HPDE6-E6E7 (cell line): ENCODE results near the gene TRIM27.
A peak's percentile ranks its signal among the peaks of the same experiment; 100 is the strongest.
"Not testable (repeated sequence)": the region's sequence is repeated elsewhere in the genome, so short reads cannot be mapped to it uniquely, and the experiment has no call there.

ENCODE experiments used
- DNase-seq: peaks from one replicate; pipeline ENCODE4 v3.0.0; 2011; ENCODE audit warnings: missing footprints; ENCODE audit errors: extremely low spot score

The TRIM27 gene

DNA sequence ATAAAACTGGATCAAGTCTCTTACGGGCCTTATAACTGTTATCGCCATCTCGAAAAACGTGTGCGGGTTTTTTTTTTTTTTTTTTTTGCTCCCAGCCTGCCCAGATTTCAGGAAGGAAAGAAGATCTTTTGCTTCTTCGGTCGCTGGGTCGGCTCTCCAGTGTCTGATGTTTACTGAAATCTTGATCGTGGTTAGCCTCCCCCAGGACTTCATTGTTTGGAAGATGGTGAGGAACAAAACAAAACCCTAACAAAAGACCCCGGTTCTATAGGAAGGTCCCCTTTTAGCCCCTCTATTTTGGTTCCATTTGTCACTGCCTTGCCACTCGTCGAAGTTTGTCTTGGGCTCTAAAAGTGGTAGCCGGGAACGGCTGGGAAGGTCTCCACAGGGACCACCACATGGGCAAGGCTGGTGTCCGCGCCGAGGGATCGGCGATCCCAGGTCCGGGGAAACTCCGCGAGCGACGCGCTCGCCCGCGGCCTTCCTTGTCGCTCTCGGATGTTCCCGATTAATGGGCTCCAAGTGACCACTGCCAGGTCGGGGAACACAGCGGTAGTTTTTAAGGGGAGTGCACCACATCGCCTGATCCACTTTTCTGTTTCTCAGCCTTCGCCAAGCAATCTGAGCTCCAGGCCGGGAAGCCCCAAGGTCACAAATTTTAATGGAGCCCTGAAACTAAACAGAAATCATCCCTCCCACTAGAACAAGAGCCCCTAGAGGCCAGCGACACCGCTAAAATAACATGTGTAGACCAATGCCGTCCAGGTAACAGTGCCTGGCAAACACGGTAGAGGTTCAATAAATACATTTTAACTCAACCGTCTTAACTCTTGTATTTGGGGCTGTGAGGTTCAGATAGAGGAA is 27.0 kb downstream of the TRIM27 start:
- peak; percentile 46 for DNase-seq

DNA sequence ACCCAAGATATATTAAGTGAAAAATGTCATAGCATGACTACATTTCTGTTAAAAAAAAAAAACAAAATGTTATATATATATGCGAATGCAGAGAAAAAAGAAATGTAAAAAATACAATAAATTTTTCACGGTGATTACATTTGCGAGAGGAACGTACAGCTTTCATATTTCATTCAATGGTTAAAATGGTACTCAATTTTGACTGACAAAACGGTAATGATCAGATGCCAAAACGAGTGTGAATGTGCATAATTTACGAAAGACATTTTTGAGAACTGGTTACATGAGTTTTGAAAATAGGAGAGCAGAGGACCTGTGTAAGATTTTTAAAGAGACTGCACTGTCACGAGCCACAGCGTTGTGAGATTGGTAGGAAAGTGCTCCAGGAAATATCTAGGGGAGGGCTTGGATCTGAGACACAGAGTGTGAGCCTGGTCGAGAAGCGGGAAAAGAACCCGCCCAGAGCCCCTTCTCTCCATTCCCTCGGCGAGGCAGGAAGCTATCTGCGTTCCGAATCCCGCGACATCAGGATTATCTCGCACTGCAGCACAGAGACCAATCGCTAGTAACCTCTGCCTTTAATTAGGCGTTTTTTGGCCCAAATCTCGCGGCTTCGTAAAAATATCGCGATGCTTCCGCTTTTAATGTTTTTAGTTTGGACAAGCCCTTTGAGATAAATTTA is 28.5 kb downstream of the TRIM27 start:
- peak; percentile 94 for DNase-seq

DNA sequence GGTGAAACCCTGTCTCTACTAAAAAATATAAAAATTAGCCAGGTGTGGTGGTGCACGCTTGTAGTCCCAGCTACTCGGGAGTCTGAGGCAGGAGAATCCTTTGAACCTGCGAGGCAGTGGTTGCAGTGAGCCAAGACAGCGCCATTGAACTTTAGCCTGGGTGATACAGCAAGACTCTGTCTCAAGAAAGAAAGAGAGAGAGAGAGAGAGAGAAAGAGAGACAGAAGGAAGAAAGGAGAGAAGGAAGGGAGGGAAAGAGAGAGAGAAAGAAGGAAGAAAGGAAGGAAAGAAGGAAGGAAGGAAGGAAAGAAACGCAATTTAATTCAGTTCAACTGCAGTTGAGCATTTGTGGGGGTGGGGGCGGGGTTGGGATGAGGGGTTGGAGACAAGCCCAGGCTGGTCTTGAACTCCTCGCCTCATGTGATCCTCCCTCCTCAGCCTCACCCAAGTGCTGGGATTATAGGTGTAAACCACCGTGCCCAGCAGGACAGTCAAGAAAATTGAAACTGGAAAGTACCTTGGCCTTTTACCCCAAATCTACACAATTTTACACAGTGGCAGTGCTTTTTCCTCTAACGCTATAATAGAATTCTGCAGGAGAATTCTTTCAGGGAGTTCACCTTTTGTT is 30.5 kb downstream of the TRIM27 start:
- no peak for DNase-seq

DNA sequence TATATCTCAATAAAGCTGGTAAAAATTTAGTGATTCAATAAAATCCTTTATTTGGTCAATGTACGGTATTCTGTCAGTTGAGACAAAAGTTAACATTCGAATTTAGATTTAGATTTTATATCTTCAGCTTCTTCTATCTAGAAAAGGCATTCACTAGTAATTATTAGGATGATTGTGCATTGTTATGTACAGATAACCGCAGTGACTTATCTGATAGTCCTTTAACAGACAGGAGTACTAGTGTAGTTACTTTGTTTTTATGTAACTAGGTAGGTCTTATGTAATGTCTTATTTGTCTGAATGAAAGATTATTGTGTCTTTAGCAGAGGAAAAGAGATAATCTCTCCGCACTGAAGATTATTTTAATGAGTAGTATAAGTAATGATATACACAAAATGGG is 31.3 kb downstream of the TRIM27 start:
- DNase-seq, result no peak

DNA sequence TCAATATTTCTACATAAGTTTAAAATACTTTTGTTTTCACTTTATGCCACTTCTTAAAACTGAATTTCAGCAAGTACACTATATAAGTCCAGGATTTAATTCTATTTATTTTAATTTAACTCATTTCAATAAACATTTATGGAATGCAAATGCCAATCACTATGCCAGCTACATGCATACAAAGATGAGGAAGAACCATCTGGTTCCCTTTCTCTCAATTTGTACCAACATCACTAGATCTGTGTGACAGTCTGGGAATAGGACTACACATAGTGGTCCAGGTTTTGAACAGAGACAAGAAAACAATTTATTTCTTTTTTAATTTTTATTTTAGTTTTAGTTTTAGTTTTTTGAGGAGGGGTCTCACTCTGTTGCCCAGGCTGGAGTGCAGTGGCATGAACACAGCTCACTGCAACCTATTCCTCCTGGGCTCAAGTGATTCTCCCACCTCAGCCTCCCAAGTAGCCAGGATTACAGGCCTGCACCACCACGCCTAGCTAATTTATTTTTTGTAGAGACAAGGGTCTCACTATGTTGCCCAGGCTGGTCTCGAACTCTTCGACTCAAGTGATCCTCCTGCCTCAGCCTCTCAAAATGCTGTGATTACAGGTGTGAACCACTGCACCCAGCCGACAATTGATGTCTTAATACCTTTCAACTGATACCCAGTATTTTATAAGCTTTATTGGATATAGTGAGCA is 35.8 kb downstream of the TRIM27 start:
- no peak for DNase-seq

DNA sequence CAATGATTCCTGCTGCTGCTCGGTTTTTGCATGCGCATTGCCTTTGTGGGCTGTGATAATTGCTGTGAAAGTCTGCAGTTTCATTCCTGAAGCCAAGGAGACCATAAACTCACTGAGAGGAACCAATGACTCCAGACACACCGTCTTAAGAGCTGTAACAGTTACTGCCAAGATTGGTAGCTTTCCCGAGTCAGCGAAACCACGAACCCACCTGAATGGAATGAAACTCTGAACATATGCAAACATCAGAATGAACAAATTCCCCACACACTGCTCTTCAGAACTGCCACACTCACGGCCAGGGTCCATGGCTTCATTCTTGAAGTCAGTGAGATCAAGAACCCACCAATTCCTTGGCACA is 37.7 kb downstream of the TRIM27 start:
- no peak for DNase-seq

DNA sequence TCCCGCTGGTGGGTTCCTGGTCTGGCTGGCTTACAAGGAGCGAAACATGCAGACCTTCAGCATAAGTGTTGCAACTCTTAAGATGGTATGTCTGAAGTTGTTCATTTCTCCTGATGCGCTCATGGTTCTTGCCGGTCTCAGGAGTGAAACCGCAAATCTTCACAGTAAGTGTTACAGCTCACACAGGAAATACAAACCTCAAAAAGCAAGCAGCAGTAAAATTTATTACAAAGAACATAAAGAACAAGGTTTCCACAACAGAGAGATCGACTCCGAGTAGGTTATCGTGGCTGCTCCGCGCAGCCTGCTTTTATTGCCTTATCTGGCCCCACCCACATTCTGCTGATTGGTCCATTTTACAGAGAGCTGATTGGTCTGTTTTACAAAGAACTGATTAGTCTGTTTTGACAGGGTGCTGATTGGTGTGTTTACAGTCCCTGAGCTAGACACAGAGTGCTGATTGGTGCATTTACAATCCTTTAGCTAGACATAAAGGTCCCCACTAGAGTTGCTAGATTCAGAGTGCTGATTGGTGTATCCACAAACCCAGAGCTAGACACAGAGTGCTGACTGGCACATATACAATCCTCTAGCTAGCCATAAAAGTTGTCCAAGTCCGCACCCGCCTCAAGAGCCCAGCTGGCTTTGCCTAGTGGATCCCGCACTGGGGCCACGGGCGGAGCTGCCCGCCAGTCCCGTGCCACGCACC is 39.2 kb downstream of the TRIM27 start:
- DNase-seq, result no peak

DNA sequence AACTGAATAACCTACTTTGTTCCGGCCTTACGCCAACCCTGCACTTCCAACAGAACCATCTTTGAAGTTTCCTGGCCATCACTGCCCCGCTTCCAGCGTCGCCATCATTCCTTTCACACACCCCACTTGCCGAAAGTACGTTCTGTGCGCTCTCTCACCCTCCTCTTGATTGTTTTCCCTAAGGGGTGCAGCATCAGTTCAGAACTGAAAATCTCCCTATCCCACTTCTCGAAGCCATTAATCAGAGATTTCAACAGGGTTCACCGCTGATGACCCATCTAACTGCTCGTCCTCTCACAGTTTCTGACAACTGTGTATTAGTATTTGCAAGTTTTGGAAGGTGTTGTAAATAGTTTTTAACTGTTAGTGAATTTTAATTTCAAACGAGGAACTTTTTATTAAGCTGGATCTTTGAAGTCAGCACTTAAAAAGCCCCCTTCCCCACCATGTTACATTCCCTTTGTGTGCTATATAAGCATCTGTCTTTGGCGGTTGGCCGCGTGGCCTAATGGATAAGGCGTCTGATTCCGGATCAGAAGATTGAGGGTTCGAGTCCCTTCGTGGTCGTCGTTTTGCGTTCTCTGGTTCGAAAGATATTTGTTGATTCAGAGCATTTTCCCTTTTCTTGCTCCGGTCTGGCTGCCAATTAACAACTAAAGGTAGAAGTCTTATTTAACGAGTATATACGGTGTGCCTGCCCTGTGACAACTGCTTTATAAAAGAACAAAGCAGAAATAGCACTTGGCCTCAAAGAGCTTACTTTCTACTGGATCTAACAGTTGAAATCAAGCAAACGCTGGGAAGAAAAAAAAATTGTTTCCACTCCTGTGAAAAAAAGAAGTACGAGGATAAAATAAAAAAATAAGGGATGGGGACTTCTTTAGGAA is 42.6 kb downstream of the TRIM27 start:
- DNase-seq, result no peak

DNA sequence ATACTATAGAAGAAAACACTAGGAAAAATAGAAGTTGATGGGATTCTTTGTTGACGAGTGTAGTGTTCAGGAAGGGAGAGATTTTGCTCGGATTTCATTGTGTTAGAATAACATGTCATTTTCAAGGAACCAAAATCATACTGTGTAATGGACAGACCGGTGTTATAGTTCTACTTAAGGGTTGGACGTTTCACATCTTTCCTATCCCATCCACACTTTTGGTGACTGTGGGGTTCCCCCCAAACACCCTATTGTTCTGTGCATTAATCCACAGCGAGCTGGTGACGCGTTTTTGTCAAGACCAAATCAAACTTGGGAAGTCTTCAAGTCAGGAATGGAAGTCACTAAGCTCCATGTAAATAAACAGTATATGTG is 43.3 kb downstream of the TRIM27 start:
- no peak for DNase-seq

DNA sequence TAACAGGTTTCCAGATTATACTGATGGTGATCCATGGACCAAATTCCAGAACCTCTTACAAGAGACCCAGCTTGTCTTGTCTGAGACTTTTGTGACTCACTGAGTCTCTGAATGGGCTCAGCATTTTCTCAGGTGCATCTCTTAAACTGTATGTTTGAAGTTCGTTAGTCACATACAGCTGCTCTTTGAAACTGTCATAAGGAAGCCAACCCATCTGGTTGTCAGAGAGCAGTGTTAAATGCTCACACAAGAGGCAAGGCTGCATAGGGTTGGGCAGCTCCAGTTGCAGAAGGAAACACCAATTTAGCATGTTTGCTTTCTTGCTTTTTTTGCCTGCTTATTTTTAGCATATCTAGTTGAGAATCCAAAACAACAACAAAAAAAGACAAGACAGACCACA is 47.1 kb downstream of the TRIM27 start:
- no peak for DNase-seq

DNA sequence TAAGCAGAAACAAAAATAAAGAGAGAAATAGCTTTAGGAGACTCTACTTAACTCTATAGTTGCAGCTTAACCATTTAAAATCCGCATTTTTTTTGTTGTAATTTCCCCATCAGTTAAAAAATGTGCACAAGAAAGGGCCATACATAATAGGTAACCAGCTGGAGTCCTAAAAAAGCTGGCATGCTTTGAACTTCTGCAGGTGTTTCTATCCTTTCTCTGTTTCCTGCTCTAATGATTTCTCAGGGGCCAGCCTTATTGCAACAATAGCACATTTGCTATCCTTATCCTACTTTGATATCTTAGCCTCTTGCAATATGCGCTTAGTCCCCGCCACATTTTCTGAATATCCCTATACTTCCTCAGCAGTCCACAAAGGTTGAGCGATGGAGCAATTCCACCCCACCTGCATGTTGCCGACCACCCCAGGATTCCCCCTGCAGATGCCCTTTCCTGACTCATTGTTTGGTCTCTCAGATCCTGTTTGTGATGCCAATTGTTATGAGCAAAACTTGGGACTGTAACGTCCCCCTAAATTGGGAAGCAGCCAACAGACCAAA is 48.5 kb downstream of the TRIM27 start:
- no peak for DNase-seq

DNA sequence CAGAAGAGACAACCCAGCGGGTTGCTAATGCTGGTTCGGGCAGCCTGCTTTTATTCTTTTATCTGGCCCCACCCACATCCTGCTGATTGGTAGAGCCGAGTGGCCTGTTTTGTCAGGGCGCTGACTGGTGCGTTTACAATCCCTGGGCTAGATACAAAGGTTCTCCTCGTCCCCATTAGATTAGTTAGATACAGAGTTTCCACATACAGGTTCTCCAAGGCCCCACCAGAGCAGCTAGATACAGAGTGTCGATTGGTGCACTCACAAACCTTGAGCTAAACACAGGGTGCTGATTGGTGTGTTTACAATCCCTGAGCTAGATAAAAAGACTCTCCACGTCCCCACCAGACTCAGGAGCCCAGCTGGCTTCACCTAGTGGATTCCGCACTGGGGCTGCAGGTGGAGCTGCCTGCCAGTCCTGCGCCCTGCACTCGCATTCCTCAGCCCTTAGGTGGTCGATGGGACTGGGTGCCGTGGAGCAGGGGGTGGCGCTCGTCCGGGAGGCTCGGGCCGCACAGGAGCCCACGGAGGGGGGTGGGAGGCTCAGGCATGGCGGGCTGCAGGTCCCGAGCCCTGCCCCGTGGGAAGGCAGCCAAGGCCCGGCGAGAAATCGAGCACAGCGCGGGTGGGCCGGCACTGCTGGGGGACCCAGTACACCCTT is 51.5 kb downstream of the TRIM27 start:
- not testable (repeated sequence) for DNase-seq

DNA sequence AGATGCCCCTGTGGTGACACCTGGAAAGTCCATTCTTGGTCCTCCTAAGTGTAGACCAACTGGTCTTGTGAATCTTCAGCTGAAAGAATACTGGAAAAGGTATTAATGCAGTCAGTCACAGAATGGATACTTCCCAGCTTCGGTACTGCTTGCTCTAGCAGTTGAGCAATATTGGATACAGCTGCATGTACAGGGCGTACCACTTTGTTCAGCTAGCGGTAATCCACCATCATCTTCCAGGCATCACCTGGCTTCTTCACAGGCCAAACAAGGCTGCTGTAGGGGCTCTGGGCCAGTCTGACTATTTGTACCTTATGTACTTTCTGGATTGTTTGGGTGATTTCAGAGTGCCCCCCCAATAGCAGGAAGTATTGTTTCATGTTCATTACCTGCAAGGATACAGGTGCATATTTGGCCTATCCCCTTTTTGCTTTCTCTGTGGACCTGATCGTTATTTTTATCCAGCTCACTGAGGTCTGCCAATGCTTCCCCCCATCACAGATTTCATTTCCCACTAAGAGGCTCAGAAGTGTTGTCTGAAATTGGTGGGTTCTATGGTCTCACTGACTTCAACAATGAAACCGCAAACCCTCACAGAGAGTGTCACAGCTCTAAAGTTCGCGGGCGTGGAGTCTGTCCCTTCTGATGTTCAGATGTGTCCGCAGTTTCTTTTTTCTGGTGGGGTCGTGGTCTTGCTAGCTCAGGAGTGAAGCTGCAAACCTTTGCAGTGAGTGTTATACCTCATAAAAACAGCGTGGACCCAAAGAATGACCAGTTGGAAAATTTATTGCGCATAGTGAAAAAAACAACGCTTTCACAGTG is 52.2 kb downstream of the TRIM27 start:
- DNase-seq, result no peak

DNA sequence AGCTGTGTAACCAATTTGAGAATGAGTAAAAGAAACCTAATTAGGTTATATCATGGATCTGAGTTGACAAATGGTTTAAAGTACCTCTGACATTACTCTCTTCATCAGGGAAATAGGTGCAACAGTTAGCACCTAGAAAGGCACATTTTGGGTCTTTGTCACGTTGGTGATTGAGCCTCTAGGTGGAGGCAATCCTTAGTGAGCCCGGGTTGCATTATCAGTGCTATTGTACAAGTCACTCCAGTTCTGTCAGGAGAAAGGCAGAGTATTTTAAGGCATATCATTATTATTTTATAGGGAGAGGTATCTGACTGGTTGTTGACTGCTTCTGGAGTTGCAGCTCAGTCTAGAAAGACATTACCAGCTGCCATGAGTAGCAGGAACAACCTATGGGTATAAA is 54.9 kb downstream of the TRIM27 start:
- DNase-seq, result no peak

DNA sequence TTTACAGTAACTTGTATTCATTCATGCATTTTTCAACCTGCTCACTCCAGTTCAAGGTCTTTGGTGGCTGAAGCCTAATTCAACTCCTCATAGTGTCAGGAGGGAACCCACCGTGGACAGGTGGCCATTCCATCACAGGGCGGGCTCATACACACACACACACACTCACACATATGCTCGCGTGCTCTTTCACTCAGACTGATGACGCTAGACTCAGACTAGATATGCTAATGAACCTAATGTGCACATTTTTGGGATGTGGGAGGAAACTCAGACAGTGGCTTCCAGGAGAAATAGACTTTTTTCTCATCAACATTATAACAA is 56.7 kb downstream of the TRIM27 start:
- no peak for DNase-seq

DNA sequence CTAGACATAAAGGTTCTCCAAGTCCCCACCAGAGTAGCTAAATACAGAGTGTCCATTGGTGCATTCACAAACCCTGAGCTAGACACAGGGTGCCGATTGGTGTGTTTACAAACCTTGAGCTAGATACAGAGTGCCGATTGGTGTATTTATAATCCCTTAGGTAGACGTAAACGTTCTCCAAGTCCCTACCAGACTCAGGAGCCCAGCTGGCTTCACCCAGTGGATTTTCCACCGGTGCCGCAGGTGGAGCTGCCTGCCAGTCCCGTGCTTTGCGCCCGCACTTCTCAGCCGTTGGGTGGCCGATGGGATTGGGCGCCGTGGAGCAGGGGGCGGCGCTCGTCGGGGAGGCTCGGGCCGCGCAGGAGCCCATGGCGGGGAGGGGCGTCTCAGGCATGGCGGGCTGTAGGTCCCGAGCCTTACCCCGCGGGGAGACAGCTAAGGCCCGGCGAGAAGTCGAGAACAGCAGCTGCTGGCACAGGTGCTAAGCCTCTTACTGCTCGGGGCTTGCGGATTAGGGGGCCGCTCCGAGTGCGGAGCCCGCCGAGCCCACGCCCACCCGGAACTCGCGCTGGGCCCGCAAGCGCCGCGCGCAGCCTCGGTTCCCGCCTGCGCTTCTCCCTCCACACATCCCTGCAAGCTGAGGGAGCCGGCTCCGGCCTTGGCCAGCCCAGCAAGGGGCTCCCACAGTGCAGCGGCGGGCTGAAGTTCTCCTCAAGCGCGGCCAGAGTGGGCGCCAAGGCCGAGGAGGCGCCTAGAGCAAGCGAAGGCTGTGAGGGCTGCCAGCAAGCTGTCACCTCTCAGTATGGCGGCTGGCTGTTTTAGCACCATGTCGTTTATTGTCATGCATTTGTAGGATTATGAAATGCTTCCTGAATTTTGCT is 57.3 kb downstream of the TRIM27 start:
- not testable (repeated sequence) for DNase-seq

DNA sequence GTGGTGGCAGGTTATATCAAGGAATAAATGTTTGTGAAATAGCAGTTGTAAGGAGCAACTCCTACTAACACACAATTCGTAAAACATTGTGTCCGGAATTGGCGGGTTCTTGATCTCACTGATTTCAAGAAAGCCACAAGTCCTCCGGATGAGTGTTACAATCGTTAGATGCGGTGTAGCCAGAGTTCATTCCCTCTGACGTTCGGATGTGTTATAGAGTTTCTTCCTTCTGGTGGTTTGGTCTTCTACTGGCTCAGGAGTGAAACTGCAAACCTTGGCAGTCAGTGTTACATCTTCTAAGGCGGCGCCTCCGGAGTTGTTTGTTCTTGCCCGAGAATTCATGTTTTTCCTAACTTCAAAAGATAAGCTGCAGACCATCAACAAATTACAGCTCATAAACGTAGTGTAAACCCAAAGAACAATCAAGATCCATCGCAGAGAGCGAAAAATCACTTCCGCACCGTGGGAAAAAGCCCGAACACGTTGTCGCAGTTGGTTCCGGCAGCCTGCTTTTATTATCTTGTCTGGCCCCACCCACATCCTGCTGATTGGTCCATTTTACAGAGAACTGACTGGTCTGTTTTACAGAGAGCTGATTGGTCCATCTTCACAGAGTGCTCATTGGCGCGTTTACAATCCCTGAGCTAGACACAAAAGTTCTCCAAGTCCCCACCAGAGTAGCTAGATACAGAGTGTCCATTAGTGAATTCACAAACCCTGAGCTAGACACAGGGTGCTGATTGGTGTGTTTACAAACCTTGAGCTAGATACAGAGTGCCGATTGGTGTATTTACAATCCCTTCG is 58.2 kb downstream of the TRIM27 start:
- DNase-seq, result no peak
